ENCODE measurements around the gene GCNA.
"Not testable (repeated sequence)": the region's sequence is repeated elsewhere in the genome, so short reads cannot be mapped to it uniquely, and the experiment has no call there.

The GCNA gene

GRCh38 chrX:71550578-71550977 is 27.7 kb upstream of the GCNA start:
- Histone ChIP-seq H2AFZ (ENCODE audit: low read length) (no peak overlapping the region), H3F3A (ENCODE audit: low read depth) (no peaks in the 10 kb centered on the region), H3K36me3 (ENCODE audit: insufficient read depth, low read length) (peaks cover 69% of the 10 kb centered on the region; the same call in 1 of the 2 replicates), H3K4me1 (ENCODE audit: insufficient read depth, low read length, poor library complexity, severe bottlenecking) (no peaks in the 10 kb centered on the region), H3K9ac (ENCODE audit: low read depth, low read length, poor library complexity, severe bottlenecking) (no peak overlapping the region), H3K79me2 (ENCODE audit: insufficient read depth, low read length) (peaks cover 51% of the 10 kb centered on the region), H3K9me3 (ENCODE audit: insufficient read depth, low read depth, low read length) (no peaks in the 10 kb centered on the region), H3K9me2 (replicated peaks; ENCODE audit: low read depth, low read length) (no peaks in the 10 kb centered on the region), H3K4me3 (ENCODE audit: low read length, poor library complexity, severe bottlenecking) (no peak overlapping the region), H4K20me1 (ENCODE audit: insufficient read depth, low read length, poor library complexity, severe bottlenecking) (peaks cover 40% of the 10 kb centered on the region), H3K4me2 (ENCODE audit: low read depth, low read length, poor library complexity, severe bottlenecking) (no peak overlapping the region), H3K27me3 (ENCODE audit: insufficient read depth, low read length, poor library complexity, severe bottlenecking) (no peaks in the 10 kb centered on the region)
- no peak for TF ChIP-seq CTCF (conservative IDR thresholded peaks at IDR 0.05; ENCODE audit: low read length)
- no peak for TF ChIP-seq EZH2phosphoT487 (IDR thresholded peaks at IDR 0.05; ENCODE audit: borderline replicate concordance)

GRCh38 chrX:71556036-71556435 is 22.2 kb upstream of the GCNA start:
- TF ChIP-seq CTCF (conservative IDR thresholded peaks at IDR 0.05; ENCODE audit: low read length) (no peak), EZH2phosphoT487 (IDR thresholded peaks at IDR 0.05; ENCODE audit: borderline replicate concordance) (no peak)
- Histone ChIP-seq H3K36me3 (ENCODE audit: insufficient read depth, low read length) (peaks cover 67% of the 10 kb centered on the region), H3K27me3 (ENCODE audit: insufficient read depth, low read length, poor library complexity, severe bottlenecking) (no peaks in the 10 kb centered on the region)

GRCh38 chrX:71558920-71559319 is 19.3 kb upstream of the GCNA start:
- TF ChIP-seq CTCF (conservative IDR thresholded peaks at IDR 0.05; ENCODE audit: low read length) = no peak
- no peak for TF ChIP-seq EZH2phosphoT487 (IDR thresholded peaks at IDR 0.05; ENCODE audit: borderline replicate concordance)
- Histone ChIP-seq H3K79me2 (ENCODE audit: insufficient read depth, low read length) (0 out of 2 replicates have a peak, but pooled peaks cover under 1% of the 10 kb centered on the region), H3K36me3 (ENCODE audit: insufficient read depth, low read length) (peaks cover 91% of the 10 kb centered on the region)

More at GRCh38 chrX:71556036-71556435, 22.2 kb upstream of the GCNA start:
- H3K4me1 ChIP-seq (ENCODE audit: insufficient read depth, low read length, poor library complexity, severe bottlenecking) = no peaks in the 10 kb centered on the region
- no peaks in the 10 kb centered on the region for H3K9me3 ChIP-seq (ENCODE audit: insufficient read depth, low read depth, low read length)
- no peak overlapping the region for H3K9ac ChIP-seq (ENCODE audit: low read depth, low read length, poor library complexity, severe bottlenecking)
- no peaks in the 10 kb centered on the region for H3K9me2 ChIP-seq (replicated peaks; ENCODE audit: low read depth, low read length)
- peaks cover 4% of the 10 kb centered on the region; the same call in 1 of the 2 replicates for H3K79me2 ChIP-seq (ENCODE audit: insufficient read depth, low read length)
- H3K4me2 ChIP-seq (ENCODE audit: low read depth, low read length, poor library complexity, severe bottlenecking) = no peak overlapping the region
- H4K20me1 ChIP-seq (ENCODE audit: insufficient read depth, low read length, poor library complexity, severe bottlenecking) = peaks cover 3% of the 10 kb centered on the region
- H2AFZ ChIP-seq (ENCODE audit: low read length) = no peak overlapping the region
- H3K4me3 ChIP-seq (ENCODE audit: low read length, poor library complexity, severe bottlenecking) = no peak overlapping the region
- no peaks in the 10 kb centered on the region for H3F3A ChIP-seq (ENCODE audit: low read depth)

GRCh38 chrX:71559773-71560172 is 18.5 kb upstream of the GCNA start:
- not testable (repeated sequence) for H3K9ac ChIP-seq (ENCODE audit: low read depth, low read length, poor library complexity, severe bottlenecking); H2AFZ ChIP-seq (ENCODE audit: low read length); H3K4me3 ChIP-seq (ENCODE audit: low read length, poor library complexity, severe bottlenecking); H3F3A ChIP-seq (ENCODE audit: low read depth); H3K4me1 ChIP-seq (ENCODE audit: insufficient read depth, low read length, poor library complexity, severe bottlenecking); H3K27me3 ChIP-seq (ENCODE audit: insufficient read depth, low read length, poor library complexity, severe bottlenecking); H4K20me1 ChIP-seq (ENCODE audit: insufficient read depth, low read length, poor library complexity, severe bottlenecking); H3K4me2 ChIP-seq (ENCODE audit: low read depth, low read length, poor library complexity, severe bottlenecking); H3K79me2 ChIP-seq (ENCODE audit: insufficient read depth, low read length); H3K9me3 ChIP-seq (ENCODE audit: insufficient read depth, low read depth, low read length); H3K9me2 ChIP-seq (replicated peaks; ENCODE audit: low read depth, low read length)
- peaks cover 91% of the 10 kb centered on the region for H3K36me3 ChIP-seq (ENCODE audit: insufficient read depth, low read length)

More at GRCh38 chrX:71558920-71559319, 19.3 kb upstream of the GCNA start:
- H3K27me3 ChIP-seq (ENCODE audit: insufficient read depth, low read length, poor library complexity, severe bottlenecking) = no peaks in the 10 kb centered on the region
- no peaks in the 10 kb centered on the region for H3K9me3 ChIP-seq (ENCODE audit: insufficient read depth, low read depth, low read length)
- peaks cover 3% of the 10 kb centered on the region for H4K20me1 ChIP-seq (ENCODE audit: insufficient read depth, low read length, poor library complexity, severe bottlenecking)
- H3F3A ChIP-seq (ENCODE audit: low read depth) = no peaks in the 10 kb centered on the region
- no peak overlapping the region for H3K4me2 ChIP-seq (ENCODE audit: low read depth, low read length, poor library complexity, severe bottlenecking)
- H2AFZ ChIP-seq (ENCODE audit: low read length) = no peak overlapping the region
- H3K9ac ChIP-seq (ENCODE audit: low read depth, low read length, poor library complexity, severe bottlenecking) = no peak overlapping the region
- H3K4me3 ChIP-seq (ENCODE audit: low read length, poor library complexity, severe bottlenecking) = no peak overlapping the region
- no peaks in the 10 kb centered on the region for H3K9me2 ChIP-seq (replicated peaks; ENCODE audit: low read depth, low read length)
- H3K4me1 ChIP-seq (ENCODE audit: insufficient read depth, low read length, poor library complexity, severe bottlenecking) = no peaks in the 10 kb centered on the region

Data from Loucy (cell line).